GM03348 (cell line): Measurements from ENCODE around the gene GPR4.
"Not testable (repeated sequence)": the region's sequence is repeated elsewhere in the genome, so short reads cannot be mapped to it uniquely, and the experiment has no call there.

Source experiments
- DNase-seq: peaks from one replicate; pipeline ENCODE4 v3.0.0; 2012; ENCODE audit warnings: low spot score

GPR4 gene

GRCh38 chr19:45621976-45622503 lies 20.0 kb upstream of the GPR4 start:
- no peak for DNase-seq

- no peak for DNase-seq
These were observed 19.4 kb upstream of the GPR4 start for GRCh38 chr19:45621389-45621788.

GRCh38 chr19:45616704-45617017 lies 14.6 kb upstream of the GPR4 start:
- DNase-seq: no peak

GRCh38 chr19:45615795-45616703 lies 14.0 kb upstream of the GPR4 start:
- DNase-seq: peak; percentile 73

GRCh38 chr19:45615056-45615455 lies 13.0 kb upstream of the GPR4 start:
- not testable (repeated sequence) for DNase-seq

GRCh38 chr19:45613926-45614725 lies 12.1 kb upstream of the GPR4 start:
- DNase-seq: peak; percentile 91

- DNase-seq: no peak
These were observed 6.9 kb upstream of the GPR4 start for GRCh38 chr19:45608948-45609347.

GRCh38 chr19:45607071-45608029 lies 5.3 kb upstream of the GPR4 start:
- DNase-seq: peak; percentile 88

- DNase-seq: no peak
These were observed 897 bp downstream of the GPR4 start for GRCh38 chr19:45601115-45601514.

GRCh38 chr19:45600340-45600885 lies 1.6 kb downstream of the GPR4 start:
- DNase-seq: no peak

- no peak for DNase-seq
These were observed 2.7 kb downstream of the GPR4 start for GRCh38 chr19:45599286-45599685.

- peak; percentile 43 for DNase-seq
These were observed 3.6 kb downstream of the GPR4 start for GRCh38 chr19:45598267-45599001.

GRCh38 chr19:45597425-45598111 lies 4.4 kb downstream of the GPR4 start:
- DNase-seq: no peak

GRCh38 chr19:45595814-45596213 lies 6.2 kb downstream of the GPR4 start:
- no peak for DNase-seq

- DNase-seq: no peak
These were observed 8.5 kb downstream of the GPR4 start for GRCh38 chr19:45593520-45593919.

- no peak for DNase-seq
These were observed 9.6 kb downstream of the GPR4 start for GRCh38 chr19:45592366-45592765.

- no peak for DNase-seq
These were observed 10.4 kb downstream of the GPR4 start for GRCh38 chr19:45591638-45592005.

- peak; percentile 39 for DNase-seq
These were observed 10.9 kb downstream of the GPR4 start for GRCh38 chr19:45591004-45591637.

GRCh38 chr19:45590300-45591003 lies 11.6 kb downstream of the GPR4 start:
- DNase-seq: no peak
